HL-60 (cell line): ENCODE data around the gene DDX55.

Source experiments
- DNase-seq, 2 experiments: peaks; one replicate each; pipeline ENCODE4 v3.0.0-alpha.2; 2010 to 2020; ENCODE audit warnings: low read depth in 1 of 2, low spot score in 1 of 2
- H3K27ac ChIP-seq: fragments of 250-450 bp; sonication (Bioruptor Pico); replicated peaks from 2 replicates; pipeline ENCODE4 v1.5.1; 2020; ENCODE audit warnings: mild to moderate bottlenecking, moderate library complexity
- H3K27me3 ChIP-seq: fragments of 250-450 bp; sonication (Bioruptor Pico); 2 replicates; pipeline ENCODE4 v1.5.1; 2021; ENCODE audit warnings: mild to moderate bottlenecking, moderate library complexity; ENCODE audit not compliant: insufficient read depth, poor library complexity, severe bottlenecking
- H3K4me3 ChIP-seq: replicated peaks from 2 replicates; pipeline ENCODE4 v1.5.1; 2011; ENCODE audit warnings: mild to moderate bottlenecking, control low read depth, low read length; ENCODE audit not compliant: insufficient read depth
- CTCF ChIP-seq: IDR thresholded peaks from one replicate; pipeline ENCODE4 v1.5.1; 2011; ENCODE audit warnings: low read length, control low read depth, inconsistent platforms; ENCODE audit not compliant: insufficient read depth
- GABPA ChIP-seq: IDR thresholded peaks from 2 replicates; pipeline ENCODE4 v1.6.1; 2012; ENCODE audit warnings: low read depth
- POLR2AphosphoS5 ChIP-seq: IDR thresholded peaks from 2 replicates; pipeline ENCODE4 v1.6.1; 2012; ENCODE audit warnings: low read depth
- REST ChIP-seq: IDR thresholded peaks from 2 replicates; pipeline ENCODE4 v1.6.1; 2012; ENCODE audit warnings: low read depth; ENCODE audit not compliant: insufficient replicate concordance
- SPI1 ChIP-seq: IDR thresholded peaks from 2 replicates; pipeline ENCODE4 v1.6.1; 2012; ENCODE audit warnings: low read depth, mild to moderate bottlenecking, borderline replicate concordance

DDX55 gene

GRCh38 chr12:123591702-123592481, 10.0 kb upstream of the DDX55 start:
- DNase-seq, result no peak
- Histone ChIP-seq H3K27me3 (no peaks in the 10 kb centered on the region), H3K27ac (no peak overlapping the region), H3K4me3 (no peak overlapping the region)
- no peak for TF ChIP-seq CTCF
- no peak for TF ChIP-seq GABPA
- no peak for TF ChIP-seq SPI1
- TF ChIP-seq POLR2AphosphoS5, result no peak
- no peak for TF ChIP-seq REST

- DNase-seq, result no peak
- H3K27ac ChIP-seq, result no peak overlapping the region
- H3K27me3 ChIP-seq, result no peaks in the 10 kb centered on the region
- H3K4me3 ChIP-seq, result no peak overlapping the region
- TF ChIP-seq CTCF (no peak), POLR2AphosphoS5 (no peak), REST (no peak), GABPA (no peak), SPI1 (no peak)
Measured at GRCh38 chr12:123595729-123596128, 6.2 kb upstream of the DDX55 start.

GRCh38 chr12:123597100-123597499, 4.8 kb upstream of the DDX55 start:
- no peak overlapping the region for H3K27ac ChIP-seq
- TF ChIP-seq GABPA, result no peak
- TF ChIP-seq CTCF, result no peak
- no peak for TF ChIP-seq POLR2AphosphoS5
- no peak for TF ChIP-seq SPI1
- TF ChIP-seq REST, result no peak
- H3K27me3 ChIP-seq, result no peaks in the 10 kb centered on the region
- H3K4me3 ChIP-seq, result no peak overlapping the region
- no peak for DNase-seq
